ENCODE data around the gene PHF1.
"Not testable (repeated sequence)": the region's sequence is repeated elsewhere in the genome, so short reads cannot be mapped to it uniquely, and the experiment has no call there.

PHF1 gene

DNA sequence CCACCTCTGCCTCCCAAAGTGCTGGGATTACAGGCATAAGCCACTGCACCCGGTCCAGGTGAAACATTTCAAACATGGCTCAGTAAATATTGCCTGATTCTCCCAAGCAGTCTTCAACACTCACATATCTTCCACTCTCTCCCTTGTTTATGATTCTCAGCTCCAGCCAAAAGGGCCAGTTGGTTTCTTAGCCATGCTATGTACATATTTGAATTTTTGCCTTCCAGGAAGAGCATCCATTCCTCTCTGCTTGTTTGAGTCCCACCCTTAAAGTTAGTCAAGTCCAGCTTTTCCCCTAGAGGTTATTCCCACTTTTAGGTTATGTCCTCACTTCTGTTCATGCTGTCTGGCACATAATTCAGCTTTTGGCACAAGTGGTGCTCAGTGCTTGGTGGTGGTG, 13.3 kb upstream of the PHF1 start:
- peaks cover 22% of the 10 kb centered on the region; the same call in 1 of the 2 replicates for H4K20me1 ChIP-seq (ENCODE audit: control insufficient read depth, insufficient read depth, low read depth, low read length)
- H3K27me3 ChIP-seq (ENCODE audit: control insufficient read depth, low read length): no peaks in the 10 kb centered on the region
- peaks cover 23% of the 10 kb centered on the region for H3K4me1 ChIP-seq (ENCODE audit: control insufficient read depth, low read length)
- H3K4me2 ChIP-seq (ENCODE audit: low read length): no peak overlapping the region
- H3K4me3 ChIP-seq (ENCODE audit: low read length): no peak overlapping the region
- H3K27ac ChIP-seq (ENCODE audit: low read depth, low read length): no peak overlapping the region
- H3K9me2 ChIP-seq (replicated peaks; ENCODE audit: control insufficient read depth, low read length): no peaks in the 10 kb centered on the region
- H3K36me3 ChIP-seq (ENCODE audit: control insufficient read depth, low read length): peaks cover 87% of the 10 kb centered on the region
- H3K9me3 ChIP-seq (ENCODE audit: control insufficient read depth, insufficient read depth, low read length): no peaks in the 10 kb centered on the region
- peaks cover 83% of the 10 kb centered on the region for H3K79me2 ChIP-seq (ENCODE audit: control insufficient read depth, low read length)
- TF ChIP-seq CTCF (IDR thresholded peaks at IDR 0.05; ENCODE audit: low read depth, low read length, poor library complexity, severe bottlenecking): no peak
- H3F3A ChIP-seq (ENCODE audit: control insufficient read depth, insufficient read depth): peaks cover 11% of the 10 kb centered on the region

DNA sequence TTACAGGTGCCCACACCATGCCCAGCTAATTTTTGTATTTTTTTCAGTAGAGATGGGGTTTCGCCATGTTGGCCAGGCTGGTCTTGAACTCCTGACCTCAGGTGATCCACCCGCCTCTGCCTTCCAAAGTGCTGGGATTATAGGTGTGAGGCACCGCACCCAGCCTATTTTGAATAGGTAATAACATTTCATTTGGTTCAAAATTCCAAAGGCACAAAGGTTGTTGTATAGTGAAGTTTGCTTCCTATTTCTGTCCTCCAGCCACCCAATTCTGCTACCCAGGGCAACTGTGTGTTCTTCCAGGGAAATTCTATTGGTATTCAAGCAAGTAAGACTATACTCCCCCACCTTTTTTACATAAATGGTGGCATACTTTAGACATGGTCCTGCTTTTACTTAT, 12.2 kb upstream of the PHF1 start:
- not testable (repeated sequence) for H3K9me3 ChIP-seq (ENCODE audit: control insufficient read depth, insufficient read depth, low read length); H3K27ac ChIP-seq (ENCODE audit: low read depth, low read length); H3K4me3 ChIP-seq (ENCODE audit: low read length); H3K27me3 ChIP-seq (ENCODE audit: control insufficient read depth, low read length); H3K9me2 ChIP-seq (replicated peaks; ENCODE audit: control insufficient read depth, low read length); H3K4me2 ChIP-seq (ENCODE audit: low read length); H3F3A ChIP-seq (ENCODE audit: control insufficient read depth, insufficient read depth)
- peaks cover 22% of the 10 kb centered on the region; the same call in 1 of the 2 replicates for H4K20me1 ChIP-seq (ENCODE audit: control insufficient read depth, insufficient read depth, low read depth, low read length)
- H3K79me2 ChIP-seq (ENCODE audit: control insufficient read depth, low read length): peaks cover 77% of the 10 kb centered on the region
- peaks cover 23% of the 10 kb centered on the region for H3K4me1 ChIP-seq (ENCODE audit: control insufficient read depth, low read length)
- peaks cover 87% of the 10 kb centered on the region for H3K36me3 ChIP-seq (ENCODE audit: control insufficient read depth, low read length)

GRCh38 chr6:33399881-33400280, 10.9 kb upstream of the PHF1 start:
- H3K9me3 ChIP-seq (ENCODE audit: control insufficient read depth, insufficient read depth, low read length); H3K27ac ChIP-seq (ENCODE audit: low read depth, low read length); H3K4me2 ChIP-seq (ENCODE audit: low read length); H3K9me2 ChIP-seq (replicated peaks; ENCODE audit: control insufficient read depth, low read length); H3K4me3 ChIP-seq (ENCODE audit: low read length); H3K27me3 ChIP-seq (ENCODE audit: control insufficient read depth, low read length): not testable (repeated sequence)
- peaks cover 13% of the 10 kb centered on the region; the same call in 1 of the 2 replicates for H4K20me1 ChIP-seq (ENCODE audit: control insufficient read depth, insufficient read depth, low read depth, low read length)
- H3K36me3 ChIP-seq (ENCODE audit: control insufficient read depth, low read length): peaks cover 88% of the 10 kb centered on the region
- peaks cover 11% of the 10 kb centered on the region for H3K4me1 ChIP-seq (ENCODE audit: control insufficient read depth, low read length)
- peaks cover 64% of the 10 kb centered on the region for H3K79me2 ChIP-seq (ENCODE audit: control insufficient read depth, low read length)
- H3F3A ChIP-seq (ENCODE audit: control insufficient read depth, insufficient read depth): peaks cover 10% of the 10 kb centered on the region

- H3K4me1 ChIP-seq (ENCODE audit: control insufficient read depth, low read length): peaks cover 9% of the 10 kb centered on the region
- H3K79me2 ChIP-seq (ENCODE audit: control insufficient read depth, low read length): peaks cover 16% of the 10 kb centered on the region
- TF ChIP-seq EZH2phosphoT487 (IDR thresholded peaks at IDR 0.05; ENCODE audit: borderline replicate concordance, low read length) (no peak), CTCF (IDR thresholded peaks at IDR 0.05; ENCODE audit: low read depth, low read length, poor library complexity, severe bottlenecking) (no peak)
- H3K9me3 ChIP-seq (ENCODE audit: control insufficient read depth, insufficient read depth, low read length): no peaks in the 10 kb centered on the region
- H3F3A ChIP-seq (ENCODE audit: control insufficient read depth, insufficient read depth): peaks cover 41% of the 10 kb centered on the region
- peaks cover 86% of the 10 kb centered on the region for H3K36me3 ChIP-seq (ENCODE audit: control insufficient read depth, low read length)
- no peak overlapping the region for H3K27ac ChIP-seq (ENCODE audit: low read depth, low read length)
- no peak overlapping the region for H3K4me3 ChIP-seq (ENCODE audit: low read length)
- no peaks in the 10 kb centered on the region for H3K27me3 ChIP-seq (ENCODE audit: control insufficient read depth, low read length)
- no peaks in the 10 kb centered on the region for H3K9me2 ChIP-seq (replicated peaks; ENCODE audit: control insufficient read depth, low read length)
- H4K20me1 ChIP-seq (ENCODE audit: control insufficient read depth, insufficient read depth, low read depth, low read length): no peaks in the 10 kb centered on the region
- H3K4me2 ChIP-seq (ENCODE audit: low read length): no peak overlapping the region
These were observed 5.9 kb upstream of the PHF1 start for GRCh38 chr6:33404884-33405283.
